Gastroesophageal sphincter (tissue), 3 donors: ENCODE measurements around the gene MEF2A.

ENCODE experiments used
- POLR2A ChIP-seq, 2 donors: fragments of 450-650 bp; IDR thresholded peaks; one replicate each; pipeline ENCODE4 v1.6.1; 2017; ENCODE audit warnings: antibody characterized with exemption in 2 of 2, mild to moderate bottlenecking in 2 of 2, moderate library complexity in 1 of 2
- POLR2AphosphoS5 ChIP-seq: sonication (generic); formaldehyde crosslinking; IDR thresholded peaks from one replicate; pipeline ENCODE4 v1.6.1; 2017; ENCODE audit warnings: antibody characterized with exemption
- TF ChIP-seq, protein P1 (sequence below), 4 experiments: fragments of 200-600 bp in 2 of 4; fragments of 450-650 bp in 2 of 4; sonication (generic) in 1 of 4; IDR thresholded peaks; one replicate each; pipeline ENCODE4 v1.5.1; 2017 to 2019; ENCODE audit warnings: antibody characterized with exemption in 4 of 4, mild to moderate bottlenecking in 2 of 4, moderate library complexity in 2 of 4

DNA sequence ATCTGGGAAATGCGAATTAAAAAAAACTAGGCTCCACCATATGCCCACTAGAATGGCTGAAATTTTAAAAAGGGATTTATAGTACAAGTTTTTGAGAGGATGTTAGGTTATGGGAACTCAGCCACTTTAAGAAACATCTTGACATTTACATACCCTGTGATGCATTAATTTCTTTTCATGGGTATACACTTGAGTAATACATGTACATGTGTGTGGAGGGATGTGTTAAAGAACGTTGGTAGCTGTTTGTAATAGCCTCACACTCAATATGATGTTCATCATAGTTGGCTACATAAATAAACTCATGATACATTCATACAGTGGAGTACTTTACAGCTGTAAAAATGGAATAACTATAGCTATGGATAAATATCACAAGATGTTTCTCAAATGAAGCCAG, 40.9 kb downstream of the MEF2A start:
- TF ChIP-seq, protein P1, sequence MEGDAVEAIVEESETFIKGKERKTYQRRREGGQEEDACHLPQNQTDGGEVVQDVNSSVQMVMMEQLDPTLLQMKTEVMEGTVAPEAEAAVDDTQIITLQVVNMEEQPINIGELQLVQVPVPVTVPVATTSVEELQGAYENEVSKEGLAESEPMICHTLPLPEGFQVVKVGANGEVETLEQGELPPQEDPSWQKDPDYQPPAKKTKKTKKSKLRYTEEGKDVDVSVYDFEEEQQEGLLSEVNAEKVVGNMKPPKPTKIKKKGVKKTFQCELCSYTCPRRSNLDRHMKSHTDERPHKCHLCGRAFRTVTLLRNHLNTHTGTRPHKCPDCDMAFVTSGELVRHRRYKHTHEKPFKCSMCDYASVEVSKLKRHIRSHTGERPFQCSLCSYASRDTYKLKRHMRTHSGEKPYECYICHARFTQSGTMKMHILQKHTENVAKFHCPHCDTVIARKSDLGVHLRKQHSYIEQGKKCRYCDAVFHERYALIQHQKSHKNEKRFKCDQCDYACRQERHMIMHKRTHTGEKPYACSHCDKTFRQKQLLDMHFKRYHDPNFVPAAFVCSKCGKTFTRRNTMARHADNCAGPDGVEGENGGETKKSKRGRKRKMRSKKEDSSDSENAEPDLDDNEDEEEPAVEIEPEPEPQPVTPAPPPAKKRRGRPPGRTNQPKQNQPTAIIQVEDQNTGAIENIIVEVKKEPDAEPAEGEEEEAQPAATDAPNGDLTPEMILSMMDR (IDR thresholded peaks at IDR 0.05) = no peak
- TF ChIP-seq POLR2A (IDR thresholded peaks at IDR 0.05) (no peak), POLR2AphosphoS5 (no peak)
